ENCODE measurements around the gene OR2T3. TPM values are rescaled to one million over a fixed set of nuclear protein-coding genes. Genes with fewer than 3 reads are reported as not detected.
"Not testable (repeated sequence)": the region's sequence is repeated elsewhere in the genome, so short reads cannot be mapped to it uniquely, and the experiment has no call there.

OR2T3 gene, protein sequence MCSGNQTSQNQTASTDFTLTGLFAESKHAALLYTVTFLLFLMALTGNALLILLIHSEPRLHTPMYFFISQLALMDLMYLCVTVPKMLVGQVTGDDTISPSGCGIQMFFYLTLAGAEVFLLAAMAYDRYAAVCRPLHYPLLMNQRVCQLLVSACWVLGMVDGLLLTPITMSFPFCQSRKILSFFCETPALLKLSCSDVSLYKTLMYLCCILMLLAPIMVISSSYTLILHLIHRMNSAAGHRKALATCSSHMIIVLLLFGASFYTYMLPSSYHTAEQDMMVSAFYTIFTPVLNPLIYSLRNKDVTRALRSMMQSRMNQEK
- total RNA-seq (not detected), polyA plus RNA-seq (not detected)

DNA sequence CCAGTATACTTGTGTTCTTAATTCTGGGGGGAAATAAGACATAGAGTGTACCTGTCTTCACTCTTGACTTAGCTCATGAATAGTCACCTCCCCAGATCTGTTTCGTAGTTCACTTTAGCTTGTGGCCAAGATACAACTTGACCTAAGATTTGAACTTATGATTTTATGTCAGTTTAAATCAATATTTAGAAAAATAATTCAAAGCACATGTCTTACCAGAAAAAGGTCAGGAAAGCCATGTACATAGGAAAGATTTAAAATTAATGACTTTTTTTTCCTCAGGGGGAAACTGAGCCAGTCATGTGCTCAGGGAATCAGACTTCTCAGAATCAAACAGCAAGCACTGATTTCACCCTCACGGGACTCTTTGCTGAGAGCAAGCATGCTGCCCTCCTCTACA, at the start of gene OR2T3:
Gene OR2T3 (plus strand): TSS at position 301 of the 400 bp plus-strand sequence. CDS start 0 bp downstream, at position 301.
- 32 to 47% methylated on average over 1 of the region's 2 CpGs for WGBS, 2 donors
- H3K36me3 ChIP-seq; H3K9me3 ChIP-seq; ATAC-seq; FAIRE-seq; H3K4me3 ChIP-seq; H3K27ac ChIP-seq; DNase-seq; H3K27me3 ChIP-seq; intact Hi-C loops (cut with DNase I); H3K4me1 ChIP-seq: not testable (repeated sequence)

DNA sequence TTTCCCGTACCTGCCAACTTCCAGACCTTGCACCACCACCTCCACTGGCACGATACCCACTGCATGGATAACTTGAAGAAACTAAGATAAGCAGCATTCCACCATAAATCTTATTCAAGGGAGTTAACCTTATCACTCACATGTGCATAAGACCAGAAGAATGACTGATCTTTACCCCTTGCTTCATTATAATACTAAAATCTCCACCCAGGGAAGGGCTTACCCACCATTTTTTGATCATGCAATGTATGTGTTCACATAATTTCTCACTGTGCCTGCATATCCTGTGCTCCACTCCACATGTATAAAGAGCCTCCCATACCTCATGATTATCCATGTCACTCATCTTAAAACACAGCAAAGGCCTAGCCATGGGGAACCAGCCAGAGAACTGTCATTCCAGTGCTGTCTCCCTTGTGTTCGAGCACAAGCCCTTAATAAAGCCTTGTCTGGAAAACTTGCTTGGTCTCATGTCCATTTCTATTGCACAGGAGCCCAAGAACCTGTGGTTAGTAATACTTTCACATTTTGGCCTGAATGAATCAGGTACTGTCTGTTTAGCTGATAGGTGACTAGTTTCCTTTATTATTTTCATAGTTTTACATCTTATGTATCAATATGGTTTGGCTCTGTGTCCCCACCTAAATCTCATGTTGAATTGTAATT, 45.5 kb upstream of the OR2T3 start:
- ATAC-seq; H3K4me3 ChIP-seq; H3K27me3 ChIP-seq; DNase-seq; H3K27ac ChIP-seq; intact Hi-C loops (cut with DNase I); H3K4me1 ChIP-seq; H3K9me3 ChIP-seq; FAIRE-seq; H3K36me3 ChIP-seq: not testable (repeated sequence)
- WGBS, 2 donors, result 17 to 33% methylated on average over 3 of the region's 3 CpGs

DNA sequence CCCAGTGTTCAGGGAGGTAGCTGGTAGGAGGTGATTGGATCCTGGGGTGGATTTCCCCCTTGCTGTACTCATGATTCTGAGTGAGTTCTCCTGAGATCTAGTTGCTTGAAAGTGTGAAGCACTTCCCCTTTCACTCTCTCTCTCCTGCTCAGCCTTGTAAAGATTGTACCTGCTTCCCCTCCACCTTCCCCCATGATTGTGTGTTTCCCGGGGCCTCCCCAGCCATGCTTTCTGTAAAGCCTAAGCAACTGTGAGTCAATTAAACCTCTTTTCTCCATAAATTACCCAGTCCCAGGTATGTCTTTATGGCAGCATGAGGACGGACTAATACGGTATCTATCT, 45.0 kb upstream of the OR2T3 start:
- H3K27ac ChIP-seq; ATAC-seq; H3K36me3 ChIP-seq; H3K27me3 ChIP-seq; DNase-seq; H3K9me3 ChIP-seq; H3K4me1 ChIP-seq; H3K4me3 ChIP-seq; intact Hi-C loops (cut with DNase I); FAIRE-seq: not testable (repeated sequence)
- WGBS, 2 donors, result 66 to 78% methylated on average over 3 of the region's 3 CpGs

DNA sequence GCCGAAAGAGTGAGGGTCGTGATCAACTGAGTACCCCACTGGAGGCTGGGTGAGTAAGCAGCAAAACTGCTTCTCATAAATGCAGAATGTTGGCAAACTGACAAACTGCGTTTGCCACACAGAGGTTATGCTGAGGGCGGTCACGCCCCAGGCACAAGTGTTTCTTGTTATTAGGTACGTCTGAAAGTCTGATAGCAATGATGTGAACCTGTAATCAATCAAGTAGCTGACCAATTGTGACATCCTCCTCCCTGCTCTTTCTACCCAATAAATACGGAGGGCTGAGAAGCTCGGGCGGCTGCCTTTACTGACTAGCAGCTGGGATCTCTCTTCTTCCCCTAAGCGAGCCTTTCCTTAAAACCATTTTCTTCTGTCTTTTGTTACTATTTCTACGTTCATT, 41.5 kb upstream of the OR2T3 start:
- H3K4me1 ChIP-seq; H3K27me3 ChIP-seq; intact Hi-C loops (cut with DNase I); H3K36me3 ChIP-seq; DNase-seq; ATAC-seq; H3K9me3 ChIP-seq; H3K27ac ChIP-seq; FAIRE-seq; H3K4me3 ChIP-seq: not testable (repeated sequence)
- WGBS, 2 donors, result 46 to 68% methylated on average over 11 of the region's 11 CpGs

DNA sequence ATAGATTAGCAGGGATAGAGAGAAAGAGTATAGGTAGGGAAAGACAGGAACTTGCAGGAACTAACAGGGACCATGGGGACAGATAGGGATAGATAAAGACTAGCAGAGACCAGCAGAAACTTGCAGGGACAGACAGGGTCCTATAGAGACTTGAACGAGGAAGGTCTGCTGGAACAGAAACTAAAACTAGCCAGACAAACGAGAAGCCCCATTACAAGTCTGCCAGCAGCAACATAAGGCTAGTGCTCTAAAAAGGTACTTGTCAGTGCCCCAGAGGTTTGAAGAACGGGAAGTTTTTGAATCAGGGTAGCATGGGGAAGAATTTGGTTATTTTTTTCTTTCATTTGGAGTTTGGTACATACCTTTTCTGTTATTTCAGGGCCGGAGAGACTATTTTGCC, 41.0 kb upstream of the OR2T3 start:
- not testable (repeated sequence) for DNase-seq
- WGBS, 2 donors, result 33 to 49% methylated on average over 4 of the region's 4 CpGs

DNA sequence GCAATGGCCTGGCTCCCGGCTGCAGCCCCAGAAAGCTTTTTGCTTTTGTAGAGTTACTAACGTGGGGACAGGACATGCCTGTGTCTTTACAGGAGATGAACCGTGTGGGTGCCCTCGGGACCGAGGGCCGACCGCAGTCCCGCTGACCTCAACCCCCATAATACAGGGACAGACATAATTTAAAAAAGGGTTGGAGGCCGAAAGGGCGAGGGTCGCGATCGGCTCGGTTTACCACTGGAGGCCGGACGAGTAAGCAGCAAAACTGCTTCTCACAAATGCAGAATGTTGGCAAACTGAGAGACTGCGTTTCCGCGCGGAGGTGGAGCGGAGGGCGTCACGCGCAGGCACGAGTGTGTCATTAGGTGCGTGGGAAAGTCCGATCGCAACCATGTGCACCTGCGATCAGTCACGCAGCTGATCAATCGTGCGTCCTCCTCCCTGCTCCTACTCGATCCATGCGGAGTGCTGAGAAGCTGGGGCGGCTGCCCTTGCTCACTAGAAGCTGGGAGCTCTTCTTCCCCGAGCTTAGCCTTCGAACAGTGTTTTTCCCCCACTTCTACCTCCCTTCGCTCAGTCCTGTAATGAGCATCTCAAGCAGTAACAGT, 39.2 kb upstream of the OR2T3 start:
- 78 to 90% methylated on average over 26 to 36 of the region's 38 CpGs for WGBS, 2 donors
- H3K4me3 ChIP-seq; intact Hi-C loops (cut with DNase I); H3K9me3 ChIP-seq; H3K4me1 ChIP-seq; ATAC-seq; FAIRE-seq; H3K36me3 ChIP-seq; H3K27ac ChIP-seq; H3K27me3 ChIP-seq: not testable (repeated sequence)
- peak in 1 of 6 donors; percentile 37 for DNase-seq

More for the DNA sequence above, 41.0 kb upstream of the OR2T3 start:
- ATAC-seq; H3K27ac ChIP-seq; intact Hi-C loops (cut with DNase I); H3K27me3 ChIP-seq; H3K4me1 ChIP-seq; H3K9me3 ChIP-seq; H3K36me3 ChIP-seq; H3K4me3 ChIP-seq; FAIRE-seq: not testable (repeated sequence)

DNA sequence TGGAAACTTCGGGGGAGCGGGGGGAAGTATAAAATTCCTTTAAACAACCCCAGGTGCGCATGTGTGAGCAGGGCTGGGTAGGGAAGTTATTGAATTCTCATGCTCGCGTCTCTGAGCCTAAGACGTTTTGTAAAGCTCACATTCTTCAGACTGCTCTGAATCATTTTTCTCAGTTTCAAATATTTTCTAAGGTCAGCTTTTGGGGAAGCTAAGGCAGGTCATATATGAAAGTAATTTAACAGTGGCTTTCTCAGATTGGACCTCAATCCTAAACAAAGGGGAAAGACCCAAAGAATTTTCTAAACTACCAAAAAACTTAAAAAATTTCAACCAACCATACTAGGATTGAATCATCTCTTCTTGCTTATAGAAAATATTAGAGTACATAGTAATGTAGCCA, 38.2 kb upstream of the OR2T3 start:
- FAIRE-seq; H3K4me3 ChIP-seq; DNase-seq; intact Hi-C loops (cut with DNase I); H3K27me3 ChIP-seq; H3K9me3 ChIP-seq; H3K27ac ChIP-seq; H3K36me3 ChIP-seq; H3K4me1 ChIP-seq; ATAC-seq: not testable (repeated sequence)
- WGBS, 2 donors, result 83 to 87% methylated on average over 4 of the region's 6 CpGs

DNA sequence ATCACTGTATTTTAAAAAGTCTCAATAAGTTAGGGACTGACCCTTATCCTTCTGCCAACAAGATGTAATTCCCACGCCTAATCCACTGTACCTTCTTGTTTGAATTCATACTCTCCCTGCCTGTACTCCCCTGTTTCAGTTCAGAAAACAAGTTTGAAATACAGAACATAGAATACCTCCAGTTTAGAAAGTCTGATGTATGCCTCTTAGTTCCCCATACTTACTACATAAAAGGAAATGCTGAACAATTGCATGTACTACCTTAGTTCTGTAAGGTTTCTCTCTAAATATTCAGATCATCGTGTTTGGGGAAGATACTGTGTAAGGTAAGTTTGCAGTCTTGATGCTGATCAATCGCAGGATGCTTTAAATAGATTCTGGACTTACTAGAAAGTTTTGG, 36.8 kb upstream of the OR2T3 start:
- 49 to 60% methylated on average over 3 of the region's 3 CpGs for WGBS, 2 donors
- intact Hi-C loops (cut with DNase I); H3K4me1 ChIP-seq; H3K27ac ChIP-seq; H3K4me3 ChIP-seq; H3K27me3 ChIP-seq; H3K36me3 ChIP-seq; H3K9me3 ChIP-seq; FAIRE-seq; DNase-seq; ATAC-seq: not testable (repeated sequence)

DNA sequence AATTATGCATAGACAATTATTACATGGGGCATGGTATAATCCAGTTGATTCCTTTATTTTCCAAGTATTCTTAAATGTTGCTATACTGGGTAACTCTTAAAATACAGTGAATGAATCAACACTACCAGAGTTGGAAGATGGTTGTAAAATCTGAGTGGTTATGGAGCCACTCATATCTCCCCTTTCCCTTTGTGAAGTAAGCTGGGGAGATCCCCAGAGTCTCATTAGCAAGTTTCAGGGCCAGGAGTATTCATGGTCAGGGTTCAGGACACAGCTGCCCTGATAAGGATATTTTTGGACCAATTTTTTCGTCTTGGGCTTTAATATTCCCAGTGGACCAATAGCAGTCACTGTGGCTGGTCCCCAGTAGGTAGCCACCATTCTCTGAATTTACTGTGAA, 34.5 kb upstream of the OR2T3 start:
- intact Hi-C loops (cut with DNase I); ATAC-seq: not testable (repeated sequence)

DNA sequence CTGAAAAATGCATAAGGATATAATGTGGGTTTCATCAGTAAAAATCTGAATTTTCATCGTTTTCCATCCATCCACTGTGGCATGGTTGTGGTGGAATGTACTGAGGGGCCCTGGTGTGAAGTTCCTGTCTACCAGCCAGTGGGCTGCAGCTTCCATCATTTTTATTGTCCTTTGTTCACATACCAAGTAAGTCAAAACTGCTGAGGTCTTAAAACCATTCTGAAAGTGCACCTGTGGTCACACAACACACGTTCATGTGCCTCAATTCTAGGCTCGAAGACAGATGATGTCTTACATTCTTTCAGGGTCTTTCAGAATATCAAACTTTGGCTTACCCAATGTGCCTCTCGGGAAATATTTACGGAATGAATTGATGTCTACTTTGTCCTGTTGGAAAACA, 33.9 kb upstream of the OR2T3 start:
- intact Hi-C loops (cut with DNase I); DNase-seq; H3K9me3 ChIP-seq; H3K27ac ChIP-seq; ATAC-seq; FAIRE-seq; H3K4me3 ChIP-seq; H3K4me1 ChIP-seq; H3K36me3 ChIP-seq; H3K27me3 ChIP-seq: not testable (repeated sequence)
- 32 to 50% methylated on average over 5 of the region's 5 CpGs for WGBS, 2 donors

More for the DNA sequence above, 34.5 kb upstream of the OR2T3 start:
- H3K9me3 ChIP-seq, H3K27me3 ChIP-seq, H3K4me1 ChIP-seq, H3K27ac ChIP-seq, FAIRE-seq, DNase-seq, H3K4me3 ChIP-seq, H3K36me3 ChIP-seq: not testable (repeated sequence)
- WGBS, 2 donors, result 24 to 40% methylated on average over 1 of the region's 1 CpG

DNA sequence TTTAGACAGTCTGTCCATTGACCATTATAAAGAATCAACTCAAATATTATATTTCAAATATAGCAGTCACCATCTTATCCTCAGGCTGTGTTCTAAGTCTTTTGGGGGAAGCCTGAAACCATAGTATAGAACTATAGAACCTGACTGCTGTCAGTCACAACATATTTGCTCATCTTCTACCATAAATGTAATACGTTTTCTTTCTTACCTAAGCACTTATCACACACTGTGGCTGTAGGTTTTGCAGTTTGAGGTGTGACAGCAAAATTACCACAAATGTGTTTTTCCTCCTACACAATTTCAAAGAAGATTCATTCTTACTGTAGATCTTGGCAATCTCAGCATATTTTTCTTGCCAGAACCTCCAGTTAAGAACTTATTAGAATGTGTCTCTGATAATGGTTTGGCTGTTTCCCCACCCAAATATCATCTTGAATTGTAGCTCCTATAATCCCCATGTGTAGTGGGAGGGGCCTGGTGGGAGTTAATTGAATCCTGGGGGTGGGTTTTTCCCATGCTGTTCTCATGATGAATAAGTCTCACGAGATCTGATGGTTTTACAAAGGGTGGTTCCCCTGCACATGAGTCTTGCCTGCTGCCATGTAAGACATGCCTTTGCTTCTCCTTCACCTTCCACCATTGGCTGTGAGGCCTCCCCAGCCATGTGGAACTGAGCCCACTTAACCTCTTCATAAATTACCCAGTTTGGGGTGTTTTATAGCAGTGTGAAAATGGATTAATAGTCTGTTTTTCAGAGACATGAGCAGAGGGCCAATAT, 30.5 kb upstream of the OR2T3 start:
- WGBS, 2 donors, result 28 to 31% methylated on average over 1 of the region's 2 CpGs
- H3K27me3 ChIP-seq; H3K27ac ChIP-seq; DNase-seq; ATAC-seq; FAIRE-seq; H3K4me3 ChIP-seq; H3K36me3 ChIP-seq; H3K9me3 ChIP-seq; intact Hi-C loops (cut with DNase I); H3K4me1 ChIP-seq: not testable (repeated sequence)

Data from pancreas (tissue), 10 donors.